Measurements from ENCODE around the gene WDR70. TPM values are rescaled to one million over a fixed set of nuclear protein-coding genes. Genes with fewer than 3 reads are reported as not detected.

The WDR70 gene
- total RNA-seq, 1 experiment from 2014 or later, result 55.2 TPM

GRCh38 chr5:37701868-37702267, 322.8 kb downstream of the WDR70 start:
- no peaks in the 10 kb centered on the region for H3K27me3 ChIP-seq (replicated peaks; ENCODE audit: insufficient read depth, low read depth, low read length, poor library complexity)
- H3K27ac ChIP-seq (ENCODE audit: low read depth, low read length, poor library complexity, severe bottlenecking), result no peak overlapping the region
- no TSS peak for BruUV-seq (replicated peaks)
- H3K9me3 ChIP-seq (ENCODE audit: low read depth, low read length, poor library complexity, severe bottlenecking), result no peaks in the 10 kb centered on the region
- H3K4me1 ChIP-seq (ENCODE audit: insufficient read depth, low read length, poor library complexity, severe bottlenecking), result peaks cover 15% of the 10 kb centered on the region
- ChIA-PET POLR2A (ENCODE audit: low non-redundant PET) (no interaction called here), CTCF (no interaction called here)
- no peak for DNase-seq (ENCODE audit: low spot score)
- TF ChIP-seq CTCF (conservative IDR thresholded peaks at IDR 0.05; ENCODE audit: low read depth, low read length) (no peak), EZH2 (IDR thresholded peaks at IDR 0.05; ENCODE audit: borderline replicate concordance, low read depth, low read length, poor library complexity, severe bottlenecking) (no peak)
- intact Hi-C loops (cut with micrococcal nuclease; ENCODE audit: unreplicated experiment), result no loop called here
- no peaks in the 10 kb centered on the region for H3K36me3 ChIP-seq (ENCODE audit: insufficient read depth, low read length, poor library complexity, severe bottlenecking)
- H3K4me3 ChIP-seq (ENCODE audit: low read depth, low read length, poor library complexity, severe bottlenecking), result no peak overlapping the region

DNA sequence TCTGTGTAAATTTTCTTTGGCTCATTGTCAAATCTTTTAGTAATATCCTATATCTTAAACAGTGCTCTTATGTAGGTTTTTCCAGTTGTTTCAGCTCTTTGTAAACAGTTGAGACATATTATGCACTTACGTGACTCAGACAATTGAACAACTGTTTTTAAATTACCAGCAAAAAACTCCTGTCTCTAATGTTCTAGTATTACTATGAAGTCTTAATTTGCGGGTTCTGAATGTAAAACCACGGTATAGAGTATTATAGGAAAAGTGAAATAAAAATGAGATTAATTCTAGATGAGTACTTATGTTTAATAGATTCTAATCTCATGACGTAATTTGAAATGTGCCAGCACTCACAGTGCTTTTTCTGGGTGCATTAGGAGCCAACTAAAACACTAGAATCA, 324.7 kb downstream of the WDR70 start:
- no peak overlapping the region for H3K4me3 ChIP-seq (ENCODE audit: low read depth, low read length, poor library complexity, severe bottlenecking)
- DNase-seq (ENCODE audit: low spot score), result no peak
- ChIA-PET CTCF (no interaction called here), POLR2A (ENCODE audit: low non-redundant PET) (interaction anchor here (0.6 kb wide), 1 partner anchor 1135 kb away, joined by 3 read pairs; no protein-coding TSS in a partner anchor)
- intact Hi-C loops (cut with micrococcal nuclease; ENCODE audit: unreplicated experiment), result no loop called here
- TF ChIP-seq CTCF (conservative IDR thresholded peaks at IDR 0.05; ENCODE audit: low read depth, low read length) (no peak), EZH2 (IDR thresholded peaks at IDR 0.05; ENCODE audit: borderline replicate concordance, low read depth, low read length, poor library complexity, severe bottlenecking) (no peak)
- H3K9me3 ChIP-seq (ENCODE audit: low read depth, low read length, poor library complexity, severe bottlenecking), result no peaks in the 10 kb centered on the region
- no peaks in the 10 kb centered on the region for H3K27me3 ChIP-seq (replicated peaks; ENCODE audit: insufficient read depth, low read depth, low read length, poor library complexity)
- H3K4me1 ChIP-seq (ENCODE audit: insufficient read depth, low read length, poor library complexity, severe bottlenecking), result peaks cover 19% of the 10 kb centered on the region
- H3K36me3 ChIP-seq (ENCODE audit: insufficient read depth, low read length, poor library complexity, severe bottlenecking), result no peaks in the 10 kb centered on the region
- H3K27ac ChIP-seq (ENCODE audit: low read depth, low read length, poor library complexity, severe bottlenecking), result peak overlapping the region; percentile 1
- no TSS peak for BruUV-seq (replicated peaks)

GRCh38 chr5:37704406-37704805, 325.3 kb downstream of the WDR70 start:
- intact Hi-C loops (cut with micrococcal nuclease; ENCODE audit: unreplicated experiment), result no loop called here
- no peak for DNase-seq (ENCODE audit: low spot score)
- no peak overlapping the region for H3K27ac ChIP-seq (ENCODE audit: low read depth, low read length, poor library complexity, severe bottlenecking)
- no peaks in the 10 kb centered on the region for H3K9me3 ChIP-seq (ENCODE audit: low read depth, low read length, poor library complexity, severe bottlenecking)
- H3K27me3 ChIP-seq (replicated peaks; ENCODE audit: insufficient read depth, low read depth, low read length, poor library complexity), result no peaks in the 10 kb centered on the region
- ChIA-PET CTCF (no interaction called here), POLR2A (ENCODE audit: low non-redundant PET) (interaction anchor here (0.6 kb wide), 1 partner anchor 1135 kb away, joined by 3 read pairs; no protein-coding TSS in a partner anchor)
- no peak overlapping the region for H3K4me3 ChIP-seq (ENCODE audit: low read depth, low read length, poor library complexity, severe bottlenecking)
- TF ChIP-seq EZH2 (IDR thresholded peaks at IDR 0.05; ENCODE audit: borderline replicate concordance, low read depth, low read length, poor library complexity, severe bottlenecking) (no peak), CTCF (conservative IDR thresholded peaks at IDR 0.05; ENCODE audit: low read depth, low read length) (no peak)
- BruUV-seq (replicated peaks), result no TSS peak
- H3K36me3 ChIP-seq (ENCODE audit: insufficient read depth, low read length, poor library complexity, severe bottlenecking), result no peaks in the 10 kb centered on the region
- peaks cover 22% of the 10 kb centered on the region for H3K4me1 ChIP-seq (ENCODE audit: insufficient read depth, low read length, poor library complexity, severe bottlenecking)
